ENCODE measurements around the gene ECHDC3. TPM values are rescaled to one million over a fixed set of nuclear protein-coding genes. Genes with fewer than 3 reads are reported as not detected.

Gene ECHDC3
- total RNA-seq (2022): 27.9 and 30.1 TPM in 2 replicates
- percentile 75 among the genes with signal in this experiment for Bru-seq, nascent RNA
- percentile 60 among the genes with signal in this experiment for BruChase-seq, experiment 1, labeled RNA remaining after a 2-hour chase
- BruChase-seq, experiment 2, labeled RNA remaining after a 6-hour chase: percentile 70 among the genes with signal in this experiment
- long read RNA-seq, transcript ECHDC3-201 (5 exons, 1,649 nt): major isoform, 75 of 104 reads
- long read RNA-seq, partial matches to known transcripts: 20 of 104 reads
- long read RNA-seq, other reads (novel, unspliced or antisense): 9 of 104 reads

GRCh38 chr10:11742009-11742778 is at the start of gene ECHDC3:
Gene ECHDC3 (plus strand): TSS chr10:11742382. CDS start chr10:11742577, 195 bp downstream.
- CTCF ChIA-PET: no interaction called here
- peak within 1 kb of the TSS; percentile 58 for H3K27ac Mint-ChIP-seq (ENCODE audit: unreplicated experiment)
- TF ChIP-seq, protein P1, sequence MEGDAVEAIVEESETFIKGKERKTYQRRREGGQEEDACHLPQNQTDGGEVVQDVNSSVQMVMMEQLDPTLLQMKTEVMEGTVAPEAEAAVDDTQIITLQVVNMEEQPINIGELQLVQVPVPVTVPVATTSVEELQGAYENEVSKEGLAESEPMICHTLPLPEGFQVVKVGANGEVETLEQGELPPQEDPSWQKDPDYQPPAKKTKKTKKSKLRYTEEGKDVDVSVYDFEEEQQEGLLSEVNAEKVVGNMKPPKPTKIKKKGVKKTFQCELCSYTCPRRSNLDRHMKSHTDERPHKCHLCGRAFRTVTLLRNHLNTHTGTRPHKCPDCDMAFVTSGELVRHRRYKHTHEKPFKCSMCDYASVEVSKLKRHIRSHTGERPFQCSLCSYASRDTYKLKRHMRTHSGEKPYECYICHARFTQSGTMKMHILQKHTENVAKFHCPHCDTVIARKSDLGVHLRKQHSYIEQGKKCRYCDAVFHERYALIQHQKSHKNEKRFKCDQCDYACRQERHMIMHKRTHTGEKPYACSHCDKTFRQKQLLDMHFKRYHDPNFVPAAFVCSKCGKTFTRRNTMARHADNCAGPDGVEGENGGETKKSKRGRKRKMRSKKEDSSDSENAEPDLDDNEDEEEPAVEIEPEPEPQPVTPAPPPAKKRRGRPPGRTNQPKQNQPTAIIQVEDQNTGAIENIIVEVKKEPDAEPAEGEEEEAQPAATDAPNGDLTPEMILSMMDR (IDR thresholded peaks at IDR 0.05; ENCODE audit: insufficient read depth in 1 of 2, low read depth in 1 of 2, low read length in 1 of 2, severe bottlenecking in 1 of 2, unreplicated experiment in 1 of 2): no peak

GRCh38 chr10:11693376-11693775 is 48.8 kb upstream of the ECHDC3 start:
- Mint-ChIP-seq H3K27ac (ENCODE audit: unreplicated experiment) (no peak overlapping the region), H3K36me3 (ENCODE audit: insufficient read depth, unreplicated experiment) (peaks cover 8% of the 10 kb centered on the region), H3K4me3 (ENCODE audit: unreplicated experiment) (no peak overlapping the region), H3K9me3 (ENCODE audit: unreplicated experiment) (no peaks in the 10 kb centered on the region), H3K4me1 (ENCODE audit: low read depth, unreplicated experiment) (peaks cover 20% of the 10 kb centered on the region), H3K27me3 (ENCODE audit: insufficient read depth, unreplicated experiment) (no peaks in the 10 kb centered on the region)
- Histone ChIP-seq H3K27me3 (replicated peaks; ENCODE audit: control insufficient read depth, insufficient read depth, low read length) (no peaks in the 10 kb centered on the region), H3K36me3 (ENCODE audit: control insufficient read depth, insufficient read depth, low read length) (no peaks in the 10 kb centered on the region), H3K4me3 (ENCODE audit: low read depth, low read length) (no peak overlapping the region), H3K9me3 (no peaks in the 10 kb centered on the region), H3K4me1 (peaks cover 19% of the 10 kb centered on the region)
- TF ChIP-seq, protein P1 (IDR thresholded peaks at IDR 0.05; ENCODE audit: insufficient read depth in 1 of 2, low read depth in 1 of 2, low read length in 1 of 2, severe bottlenecking in 1 of 2, unreplicated experiment in 1 of 2): no peak
- ChIA-PET POLR2A (no interaction called here), CTCF (no interaction called here)
- no peak for DNase-seq
- intact Hi-C loops (cut with micrococcal nuclease; ENCODE audit: unreplicated experiment): no loop called here
- no TSS peak for BruUV-seq (replicated peaks)

More at GRCh38 chr10:11742009-11742778, at the start of gene ECHDC3:
- Histone ChIP-seq H3K27me3 (replicated peaks; ENCODE audit: control insufficient read depth, insufficient read depth, low read length) (no peaks in the 10 kb centered on the region), H3K36me3 (ENCODE audit: control insufficient read depth, insufficient read depth, low read length) (no peaks in the 10 kb centered on the region; the same call in 1 of the 2 replicates), H3K4me3 (ENCODE audit: low read depth, low read length) (peak within 1 kb of the TSS; percentile 87), H3K4me1 (peaks cover 6% of the 10 kb centered on the region), H3K9me3 (no peaks in the 10 kb centered on the region)
- Mint-ChIP-seq H3K4me3 (ENCODE audit: unreplicated experiment) (peak within 1 kb of the TSS; percentile 71), H3K9me3 (ENCODE audit: unreplicated experiment) (no peaks in the 10 kb centered on the region), H3K27me3 (ENCODE audit: insufficient read depth, unreplicated experiment) (no peaks in the 10 kb centered on the region), H3K4me1 (ENCODE audit: low read depth, unreplicated experiment) (peaks cover 22% of the 10 kb centered on the region), H3K36me3 (ENCODE audit: insufficient read depth, unreplicated experiment) (peaks cover 9% of the 10 kb centered on the region)
- POLR2A ChIA-PET: no interaction called here
- no TSS peak for BruUV-seq (replicated peaks)
- peak; percentile 78 to 79 for DNase-seq
- intact Hi-C loops (cut with micrococcal nuclease; ENCODE audit: unreplicated experiment): loop anchor here (1.0 kb wide), 1 partner anchor 16 kb away; no protein-coding TSS in a partner anchor

- no peaks in the 10 kb centered on the region for H3K36me3 Mint-ChIP-seq (ENCODE audit: insufficient read depth, unreplicated experiment)
- Histone ChIP-seq H3K36me3 (ENCODE audit: control insufficient read depth, insufficient read depth, low read length) (no peaks in the 10 kb centered on the region), H3K4me3 (ENCODE audit: low read depth, low read length) (no peak overlapping the region), H3K9me3 (no peaks in the 10 kb centered on the region), H3K27me3 (replicated peaks; ENCODE audit: control insufficient read depth, insufficient read depth, low read length) (no peaks in the 10 kb centered on the region), H3K4me1 (peaks cover 9% of the 10 kb centered on the region)
- ChIA-PET POLR2A (no interaction called here), CTCF (no interaction called here)
- no peaks in the 10 kb centered on the region for H3K9me3 Mint-ChIP-seq (ENCODE audit: unreplicated experiment)
- DNase-seq: no peak
- BruUV-seq (replicated peaks): no TSS peak
- no peaks in the 10 kb centered on the region for H3K27me3 Mint-ChIP-seq (ENCODE audit: insufficient read depth, unreplicated experiment)
- no peak overlapping the region for H3K4me3 Mint-ChIP-seq (ENCODE audit: unreplicated experiment)
- peaks cover 14% of the 10 kb centered on the region for H3K4me1 Mint-ChIP-seq (ENCODE audit: low read depth, unreplicated experiment)
- no peak overlapping the region for H3K27ac Mint-ChIP-seq (ENCODE audit: unreplicated experiment)
- TF ChIP-seq, protein P1 (IDR thresholded peaks at IDR 0.05; ENCODE audit: insufficient read depth in 1 of 2, low read depth in 1 of 2, low read length in 1 of 2, severe bottlenecking in 1 of 2, unreplicated experiment in 1 of 2): no peak
- intact Hi-C loops (cut with micrococcal nuclease; ENCODE audit: unreplicated experiment): no loop called here
These were observed 46.4 kb upstream of the ECHDC3 start for GRCh38 chr10:11695779-11696178.
